Measurements from ENCODE around the gene GPC6. TPM values are rescaled to one million over a fixed set of nuclear protein-coding genes. Genes with fewer than 3 reads are reported as not detected.

Gene GPC6
- total RNA-seq, 2 donors from 2014 or later: not detected

- Mint-ChIP-seq H3K4me3 (no peak overlapping the region), H3K36me3 (ENCODE audit: low read depth) (no peaks in the 10 kb centered on the region), H3K27me3 (peaks cover 27% of the 10 kb centered on the region), H3K9me3 (peaks cover 4% of the 10 kb centered on the region), H3K4me1 (no peaks in the 10 kb centered on the region), H3K27ac (no peak overlapping the region)
- no peak for ATAC-seq (replicated peaks)
Observed at GRCh38 chr13:94412870-94413597, 1186.4 kb downstream of the GPC6 start.

GRCh38 chr13:94413598-94413944 is 1187.0 kb downstream of the GPC6 start:
- no peak overlapping the region for H3K27ac Mint-ChIP-seq
- peaks cover 1% of the 10 kb centered on the region for H3K4me1 Mint-ChIP-seq
- no peak for ATAC-seq (replicated peaks)
- H3K9me3 Mint-ChIP-seq: peaks cover 4% of the 10 kb centered on the region
- H3K36me3 Mint-ChIP-seq (ENCODE audit: low read depth): no peaks in the 10 kb centered on the region
- no peak overlapping the region for H3K4me3 Mint-ChIP-seq
- peaks cover 22% of the 10 kb centered on the region for H3K27me3 Mint-ChIP-seq

- no peak overlapping the region for H3K27ac Mint-ChIP-seq
- no peak overlapping the region for H3K4me3 Mint-ChIP-seq
- peaks cover 7% of the 10 kb centered on the region for H3K4me1 Mint-ChIP-seq
- H3K36me3 Mint-ChIP-seq (ENCODE audit: low read depth): no peaks in the 10 kb centered on the region
- H3K27me3 Mint-ChIP-seq: peaks cover 17% of the 10 kb centered on the region
- no peaks in the 10 kb centered on the region for H3K9me3 Mint-ChIP-seq
- ATAC-seq (replicated peaks): no peak
Observed at GRCh38 chr13:94414141-94414540, 1187.5 kb downstream of the GPC6 start.

GRCh38 chr13:94414708-94415107 is 1188.1 kb downstream of the GPC6 start:
- Mint-ChIP-seq H3K27ac (no peak overlapping the region), H3K36me3 (ENCODE audit: low read depth) (no peaks in the 10 kb centered on the region), H3K4me3 (no peak overlapping the region), H3K9me3 (no peaks in the 10 kb centered on the region), H3K4me1 (peaks cover 11% of the 10 kb centered on the region), H3K27me3 (peaks cover 17% of the 10 kb centered on the region)
- no peak for ATAC-seq (replicated peaks)

- H3K36me3 Mint-ChIP-seq (ENCODE audit: low read depth): no peaks in the 10 kb centered on the region
- no peaks in the 10 kb centered on the region for H3K9me3 Mint-ChIP-seq
- no peak overlapping the region for H3K27ac Mint-ChIP-seq
- ATAC-seq (replicated peaks): no peak
- peaks cover 15% of the 10 kb centered on the region for H3K4me1 Mint-ChIP-seq
- peaks cover 17% of the 10 kb centered on the region for H3K27me3 Mint-ChIP-seq
- no peak overlapping the region for H3K4me3 Mint-ChIP-seq
Observed at GRCh38 chr13:94415500-94416237, 1189.1 kb downstream of the GPC6 start.

- ATAC-seq (replicated peaks): no peak
- H3K27me3 Mint-ChIP-seq: peaks cover 18% of the 10 kb centered on the region
- no peaks in the 10 kb centered on the region for H3K9me3 Mint-ChIP-seq
- H3K27ac Mint-ChIP-seq: no peak overlapping the region
- H3K4me1 Mint-ChIP-seq: peaks cover 15% of the 10 kb centered on the region
- no peaks in the 10 kb centered on the region for H3K36me3 Mint-ChIP-seq (ENCODE audit: low read depth)
- no peak overlapping the region for H3K4me3 Mint-ChIP-seq
Observed at GRCh38 chr13:94416454-94417080, 1190.0 kb downstream of the GPC6 start.

GRCh38 chr13:94417294-94417693 is 1190.7 kb downstream of the GPC6 start:
- Mint-ChIP-seq H3K4me3 (no peak overlapping the region), H3K27ac (no peak overlapping the region), H3K36me3 (ENCODE audit: low read depth) (no peaks in the 10 kb centered on the region), H3K9me3 (no peaks in the 10 kb centered on the region), H3K27me3 (peaks cover 18% of the 10 kb centered on the region), H3K4me1 (peaks cover 15% of the 10 kb centered on the region)
- ATAC-seq (replicated peaks): no peak

- H3K27ac Mint-ChIP-seq: peak overlapping the region; percentile 93
- peaks cover 15% of the 10 kb centered on the region for H3K4me1 Mint-ChIP-seq
- no peaks in the 10 kb centered on the region for H3K36me3 Mint-ChIP-seq (ENCODE audit: low read depth)
- peak; percentile 95 for ATAC-seq (replicated peaks)
- peaks cover 23% of the 10 kb centered on the region for H3K27me3 Mint-ChIP-seq
- H3K9me3 Mint-ChIP-seq: no peaks in the 10 kb centered on the region
- peak overlapping the region; percentile 68 for H3K4me3 Mint-ChIP-seq
Observed at GRCh38 chr13:94419304-94419924, 1192.8 kb downstream of the GPC6 start.

- no peaks in the 10 kb centered on the region for H3K36me3 Mint-ChIP-seq (ENCODE audit: low read depth)
- H3K27me3 Mint-ChIP-seq: peaks cover 25% of the 10 kb centered on the region
- ATAC-seq (replicated peaks): no peak
- no peaks in the 10 kb centered on the region for H3K9me3 Mint-ChIP-seq
- H3K27ac Mint-ChIP-seq: peak overlapping the region; percentile 93
- H3K4me3 Mint-ChIP-seq: no peak overlapping the region
- H3K4me1 Mint-ChIP-seq: peaks cover 15% of the 10 kb centered on the region
Observed at GRCh38 chr13:94419925-94420305, 1193.3 kb downstream of the GPC6 start.

GRCh38 chr13:94427313-94427953 is 1200.8 kb downstream of the GPC6 start:
- no peaks in the 10 kb centered on the region for H3K4me1 Mint-ChIP-seq
- H3K36me3 Mint-ChIP-seq (ENCODE audit: low read depth): no peaks in the 10 kb centered on the region
- H3K9me3 Mint-ChIP-seq: no peaks in the 10 kb centered on the region
- peaks cover 19% of the 10 kb centered on the region for H3K27me3 Mint-ChIP-seq
- H3K4me3 Mint-ChIP-seq: no peak overlapping the region
- no peak for ATAC-seq (replicated peaks)
- H3K27ac Mint-ChIP-seq: no peak overlapping the region

- H3K4me3 Mint-ChIP-seq: no peak overlapping the region
- H3K9me3 Mint-ChIP-seq: no peaks in the 10 kb centered on the region
- ATAC-seq (replicated peaks): no peak
- no peaks in the 10 kb centered on the region for H3K4me1 Mint-ChIP-seq
- H3K27ac Mint-ChIP-seq: no peak overlapping the region
- no peaks in the 10 kb centered on the region for H3K36me3 Mint-ChIP-seq (ENCODE audit: low read depth)
- no peaks in the 10 kb centered on the region for H3K27me3 Mint-ChIP-seq
Observed at GRCh38 chr13:94431574-94431973, 1205.0 kb downstream of the GPC6 start.

- Mint-ChIP-seq H3K9me3 (no peaks in the 10 kb centered on the region), H3K27me3 (no peaks in the 10 kb centered on the region), H3K27ac (no peak overlapping the region), H3K4me3 (no peak overlapping the region), H3K4me1 (no peaks in the 10 kb centered on the region), H3K36me3 (ENCODE audit: low read depth) (no peaks in the 10 kb centered on the region)
- peak; percentile 31 for ATAC-seq (replicated peaks)
Observed at GRCh38 chr13:94431987-94432386, 1205.4 kb downstream of the GPC6 start.

- peak; percentile 32 for ATAC-seq (replicated peaks)
- Mint-ChIP-seq H3K27ac (no peak overlapping the region), H3K9me3 (no peaks in the 10 kb centered on the region)
Observed at GRCh38 chr13:94433055-94433961, 1206.7 kb downstream of the GPC6 start.

More at GRCh38 chr13:94433055-94433961, 1206.7 kb downstream of the GPC6 start:
- H3K36me3 Mint-ChIP-seq (ENCODE audit: low read depth): no peaks in the 10 kb centered on the region
- H3K27me3 Mint-ChIP-seq: no peaks in the 10 kb centered on the region
- H3K4me3 Mint-ChIP-seq: no peak overlapping the region
- no peaks in the 10 kb centered on the region for H3K4me1 Mint-ChIP-seq

Measured in activated T-helper 17 cell treated with anti-CD3 and anti-CD28 coated beads, Interleukin-2, amount 50 U/mL, for 72 hours (primary cell).